Stimulated activated CD8-positive, alpha-beta memory T cell treated with anti-CD3 and anti-CD28 coated beads, Interleukin-7, amount 100 ng/mL, for 4 hours (primary cell): Measurements from ENCODE around the gene CRYBG3.
"Not testable (repeated sequence)": the region's sequence is repeated elsewhere in the genome, so short reads cannot be mapped to it uniquely, and the experiment has no call there.

Experiments
- DNase-seq, 2 donors: peaks; one replicate each; pipeline ENCODE4 v3.0.0-alpha.2; 2020; ENCODE audit warnings: low read depth in 2 of 2

The CRYBG3 gene

GRCh38 chr3:97821774-97822358 lies at the start of gene CRYBG3:
TSS of gene CRYBG3 (plus strand) at chr3:97822011. CDS start at chr3:97822207, 196 bp downstream.
- peak; percentile 54 to 78 for DNase-seq

- DNase-seq, result no peak
Measured at GRCh38 chr3:97772926-97773325, 48.9 kb upstream of the CRYBG3 start.

- DNase-seq, result no peak
Measured at GRCh38 chr3:97778152-97778551, 43.7 kb upstream of the CRYBG3 start.

- DNase-seq, result no peak
Measured at GRCh38 chr3:97793420-97794019, 28.3 kb upstream of the CRYBG3 start.

- DNase-seq, result no peak
Measured at GRCh38 chr3:97795951-97796350, 25.9 kb upstream of the CRYBG3 start.

GRCh38 chr3:97804471-97804870 lies 17.3 kb upstream of the CRYBG3 start:
- DNase-seq, result no peak

GRCh38 chr3:97810779-97811390 lies 10.9 kb upstream of the CRYBG3 start:
- DNase-seq, result no peak

GRCh38 chr3:97815149-97815917 lies 6.5 kb upstream of the CRYBG3 start:
- DNase-seq, result peak in 1 of 2 donors; percentile 19

- DNase-seq, result no peak
Measured at GRCh38 chr3:97816811-97817210, 5.0 kb upstream of the CRYBG3 start.

- DNase-seq, result no peak
Measured at GRCh38 chr3:97817965-97818364, 3.8 kb upstream of the CRYBG3 start.

GRCh38 chr3:97820780-97821179 lies 1.0 kb upstream of the CRYBG3 start:
- no peak for DNase-seq

GRCh38 chr3:97821287-97821773 lies 481 bp upstream of the CRYBG3 start:
- DNase-seq, result peak in 1 of 2 donors; percentile 24

GRCh38 chr3:97822359-97822775 lies 556 bp downstream of the CRYBG3 start:
- no peak for DNase-seq

- no peak for DNase-seq
Measured at GRCh38 chr3:97823046-97824004, 1.5 kb downstream of the CRYBG3 start.

- DNase-seq, result no peak
Measured at GRCh38 chr3:97825101-97825500, 3.3 kb downstream of the CRYBG3 start.

GRCh38 chr3:97827741-97828471 lies 6.1 kb downstream of the CRYBG3 start:
- no peak for DNase-seq

- no peak for DNase-seq
Measured at GRCh38 chr3:97829198-97829597, 7.4 kb downstream of the CRYBG3 start.

GRCh38 chr3:97830638-97831037 lies 8.8 kb downstream of the CRYBG3 start:
- DNase-seq, result no peak

- DNase-seq, result no peak
Measured at GRCh38 chr3:97831140-97831539, 9.3 kb downstream of the CRYBG3 start.

GRCh38 chr3:97833184-97833583 lies 11.4 kb downstream of the CRYBG3 start:
- DNase-seq, result not testable (repeated sequence)

- DNase-seq, result no peak
Measured at GRCh38 chr3:97835761-97836160, 13.9 kb downstream of the CRYBG3 start.
